Adipocyte (in vitro differentiated cells): ENCODE measurements around the gene MORF4L1.
A peak's percentile ranks its signal among the peaks of the same experiment; 100 is the strongest.

Source experiments
- DNase-seq: peaks from one replicate; pipeline ENCODE4 v3.0.0-alpha.2; 2015; ENCODE audit warnings: low read depth
- H3K27me3 ChIP-seq: replicated peaks from 2 replicates; pipeline ENCODE4 v1.7.0; 2013; ENCODE audit warnings: mild to moderate bottlenecking, low read length, moderate library complexity; ENCODE audit not compliant: control insufficient read depth, insufficient read depth
- H3K36me3 ChIP-seq: 2 replicates; pipeline ENCODE4 v1.7.0; 2013; ENCODE audit warnings: low read length, mild to moderate bottlenecking, moderate library complexity; ENCODE audit not compliant: control insufficient read depth, insufficient read depth, severe bottlenecking
- H3K4me1 ChIP-seq: 2 replicates; pipeline ENCODE4 v1.7.0; 2013; ENCODE audit warnings: mild to moderate bottlenecking, low read length, moderate library complexity; ENCODE audit not compliant: control insufficient read depth, insufficient read depth
- H3K4me3 ChIP-seq: 2 replicates; pipeline ENCODE4 v1.7.0; 2013; ENCODE audit warnings: mild to moderate bottlenecking, low read length, moderate library complexity
- H3K9ac ChIP-seq: 2 replicates; pipeline ENCODE4 v1.7.0; 2013; ENCODE audit warnings: mild to moderate bottlenecking, low read length, moderate library complexity
- H3K9me3 ChIP-seq: 2 replicates; pipeline ENCODE4 v1.7.0; 2013; ENCODE audit warnings: mild to moderate bottlenecking, low read length, moderate library complexity; ENCODE audit not compliant: control insufficient read depth

Gene MORF4L1

GRCh38 chr15:78942741-78943140, 70.1 kb downstream of the MORF4L1 start:
- no peak overlapping the region for H3K4me3 ChIP-seq
- H3K27me3 ChIP-seq = peaks cover 3% of the 10 kb centered on the region
- H3K9me3 ChIP-seq = no peaks in the 10 kb centered on the region
- peaks cover 7% of the 10 kb centered on the region for H3K4me1 ChIP-seq
- no peak for DNase-seq
- H3K9ac ChIP-seq = no peak overlapping the region
- no peaks in the 10 kb centered on the region for H3K36me3 ChIP-seq

- Histone ChIP-seq H3K36me3 (no peaks in the 10 kb centered on the region), H3K4me1 (peaks cover 5% of the 10 kb centered on the region), H3K27me3 (peaks cover 3% of the 10 kb centered on the region), H3K4me3 (no peak overlapping the region), H3K9me3 (no peaks in the 10 kb centered on the region), H3K9ac (no peak overlapping the region)
- no peak for DNase-seq
These were observed 71.0 kb downstream of the MORF4L1 start for GRCh38 chr15:78943692-78944091.

GRCh38 chr15:78944202-78944625, 71.5 kb downstream of the MORF4L1 start:
- Histone ChIP-seq H3K4me1 (no peaks in the 10 kb centered on the region), H3K27me3 (peaks cover 3% of the 10 kb centered on the region), H3K4me3 (no peak overlapping the region), H3K9ac (no peak overlapping the region), H3K36me3 (no peaks in the 10 kb centered on the region), H3K9me3 (no peaks in the 10 kb centered on the region)
- no peak for DNase-seq

- Histone ChIP-seq H3K27me3 (peaks cover 3% of the 10 kb centered on the region), H3K36me3 (no peaks in the 10 kb centered on the region), H3K9me3 (no peaks in the 10 kb centered on the region), H3K4me3 (peak within 1 kb of the TSS; percentile 67), H3K9ac (peak within 1 kb of the TSS; percentile 60), H3K4me1 (no peaks in the 10 kb centered on the region)
- peak; percentile 68 for DNase-seq
These were observed 72.1 kb downstream of the MORF4L1 start, which contains the start of gene CTSH for GRCh38 chr15:78944669-78945407. Gene CTSH (minus strand): TSS chr15:78945046. CDS start chr15:78944981, 65 bp downstream.

GRCh38 chr15:78946493-78946892, 73.8 kb downstream of the MORF4L1 start:
- peaks cover 8% of the 10 kb centered on the region for H3K4me1 ChIP-seq
- H3K4me3 ChIP-seq = no peak overlapping the region
- H3K9me3 ChIP-seq = no peaks in the 10 kb centered on the region
- peaks cover 3% of the 10 kb centered on the region for H3K27me3 ChIP-seq
- no peak for DNase-seq
- no peaks in the 10 kb centered on the region for H3K36me3 ChIP-seq
- no peak overlapping the region for H3K9ac ChIP-seq

- peaks cover 13% of the 10 kb centered on the region for H3K4me1 ChIP-seq
- DNase-seq = no peak
- no peak overlapping the region for H3K4me3 ChIP-seq
- H3K27me3 ChIP-seq = peaks cover 3% of the 10 kb centered on the region
- no peaks in the 10 kb centered on the region for H3K9me3 ChIP-seq
- H3K36me3 ChIP-seq = no peaks in the 10 kb centered on the region
- no peak overlapping the region for H3K9ac ChIP-seq
These were observed 74.8 kb downstream of the MORF4L1 start for GRCh38 chr15:78947506-78947905.
